ENCODE results near the gene VRK3.

VRK3 gene

GRCh38 chr19:49930483-49931011 is 94.6 kb downstream of the VRK3 start:
- no peak for DNase-seq (ENCODE audit: low spot score)

- DNase-seq (ENCODE audit: low spot score) = peak; percentile 96
These were observed 95.3 kb downstream of the VRK3 start for GRCh38 chr19:49929611-49930482.

GRCh38 chr19:49929121-49929610 is 96.0 kb downstream of the VRK3 start, which contains the start of the genes ATF5 and NUP62:
ATF5 (plus strand) TSS chr19:49929205; CDS start chr19:49930851, 1,646 bp downstream.
NUP62 (minus strand) TSS chr19:49929504; CDS start chr19:49909807, 19,697 bp downstream.
- DNase-seq (ENCODE audit: low spot score) = peak; percentile 98

GRCh38 chr19:49927526-49928264 is 97.5 kb downstream of the VRK3 start:
- no peak for DNase-seq (ENCODE audit: low spot score)

- DNase-seq (ENCODE audit: low spot score) = no peak
These were observed 98.7 kb downstream of the VRK3 start for GRCh38 chr19:49926515-49926914.

Data from germinal center (tissue), 1 donor.